Measurements from ENCODE around the gene DGKZ.
"Not testable (repeated sequence)": the region's sequence is repeated elsewhere in the genome, so short reads cannot be mapped to it uniquely, and the experiment has no call there.

The DGKZ gene

GRCh38 chr11:46369458-46370152, 22.3 kb downstream of the DGKZ start:
- Histone ChIP-seq H3K4me1 (no peaks in the 10 kb centered on the region), H3K9ac (no peak overlapping the region), H3K79me2 (peaks cover 3% of the 10 kb centered on the region), H2AFZ (no peak overlapping the region), H3K27me3 (ENCODE audit: control insufficient read depth, insufficient read depth, low read length) (no peaks in the 10 kb centered on the region), H3K4me3 (ENCODE audit: low read depth, low read length) (no peak overlapping the region), H3K4me2 (ENCODE audit: low read length) (no peak overlapping the region), H3K36me3 (ENCODE audit: control insufficient read depth, insufficient read depth, low read length) (no peaks in the 10 kb centered on the region), H3K27ac (no peak overlapping the region), H3K9me3 (ENCODE audit: control insufficient read depth, low read length) (no peaks in the 10 kb centered on the region)
- peak; percentile 65 for TF ChIP-seq CTCF (IDR thresholded peaks at IDR 0.05)

- Histone ChIP-seq H3K36me3 (ENCODE audit: control insufficient read depth, insufficient read depth, low read length) (no peaks in the 10 kb centered on the region), H3K4me1 (no peaks in the 10 kb centered on the region), H3K4me3 (ENCODE audit: low read depth, low read length) (no peak overlapping the region), H3K4me2 (ENCODE audit: low read length) (no peak overlapping the region), H3K9ac (no peak overlapping the region), H2AFZ (no peak overlapping the region), H3K27me3 (ENCODE audit: control insufficient read depth, insufficient read depth, low read length) (no peaks in the 10 kb centered on the region), H3K79me2 (no peaks in the 10 kb centered on the region), H3K27ac (no peak overlapping the region), H3K9me3 (ENCODE audit: control insufficient read depth, low read length) (no peaks in the 10 kb centered on the region)
- TF ChIP-seq CTCF (IDR thresholded peaks at IDR 0.05), result no peak
These were observed 23.0 kb downstream of the DGKZ start for GRCh38 chr11:46370253-46370652.

GRCh38 chr11:46371262-46371661, 24.0 kb downstream of the DGKZ start:
- not testable (repeated sequence) for H3K4me2 ChIP-seq (ENCODE audit: low read length); H3K79me2 ChIP-seq; H2AFZ ChIP-seq; H3K9me3 ChIP-seq (ENCODE audit: control insufficient read depth, low read length); H3K27me3 ChIP-seq (ENCODE audit: control insufficient read depth, insufficient read depth, low read length); H3K4me1 ChIP-seq; H3K27ac ChIP-seq; H3K36me3 ChIP-seq (ENCODE audit: control insufficient read depth, insufficient read depth, low read length); H3K4me3 ChIP-seq (ENCODE audit: low read depth, low read length); H3K9ac ChIP-seq

GRCh38 chr11:46372086-46372485, 24.8 kb downstream of the DGKZ start:
- TF ChIP-seq CTCF (IDR thresholded peaks at IDR 0.05), result no peak
- H3K27ac ChIP-seq, result no peak overlapping the region
- H2AFZ ChIP-seq, result no peak overlapping the region
- no peaks in the 10 kb centered on the region for H3K79me2 ChIP-seq
- no peaks in the 10 kb centered on the region for H3K27me3 ChIP-seq (ENCODE audit: control insufficient read depth, insufficient read depth, low read length)
- H3K36me3 ChIP-seq (ENCODE audit: control insufficient read depth, insufficient read depth, low read length), result no peaks in the 10 kb centered on the region
- no peak overlapping the region for H3K9ac ChIP-seq
- H3K4me2 ChIP-seq (ENCODE audit: low read length), result no peak overlapping the region
- no peak overlapping the region for H3K4me3 ChIP-seq (ENCODE audit: low read depth, low read length)
- no peaks in the 10 kb centered on the region for H3K9me3 ChIP-seq (ENCODE audit: control insufficient read depth, low read length)
- no peaks in the 10 kb centered on the region for H3K4me1 ChIP-seq

- H3K4me1 ChIP-seq; H3K27me3 ChIP-seq (ENCODE audit: control insufficient read depth, insufficient read depth, low read length); H2AFZ ChIP-seq; H3K36me3 ChIP-seq (ENCODE audit: control insufficient read depth, insufficient read depth, low read length); H3K27ac ChIP-seq; H3K79me2 ChIP-seq; H3K4me2 ChIP-seq (ENCODE audit: low read length); H3K4me3 ChIP-seq (ENCODE audit: low read depth, low read length); H3K9me3 ChIP-seq (ENCODE audit: control insufficient read depth, low read length); H3K9ac ChIP-seq: not testable (repeated sequence)
These were observed 25.2 kb downstream of the DGKZ start for GRCh38 chr11:46372501-46372900.

All from parathyroid adenoma (tissue), 2 donors.